GM12878 (cell line): ENCODE data around the gene SPRED3. TPM values are rescaled to one million over a fixed set of nuclear protein-coding genes. Genes with fewer than 3 reads are reported as not detected.

Source experiments
- ATAC-seq: fragments of 200-7000 bp; cut with Tn5 transposase; 3 replicates; pipeline ENCODE4 v1.9.1; 2020; ENCODE audit warnings: mild to moderate bottlenecking, moderate library complexity
- BruUV-seq: library from RNA; stranded (reverse); fragments of 400-500 nt; replicated peaks from 2 replicates; lab custom pipeline; 2021; lab: Mats Ljungman, UMichigan
- CTCF ChIA-PET: fragments of 300-600 bp; sonication (Branson Sonifier 250); formaldehyde crosslinking; extraction: SDS; loops from one replicate; lab custom pipeline; 2021; ENCODE audit warnings: inconsistent platforms; lab: Yijun Ruan, JAX
- POLR2A ChIA-PET: fragments of 350-600 bp; formaldehyde crosslinking; extraction: SDS; loops from one replicate; lab custom pipeline; 2021; ENCODE audit warnings: inconsistent platforms; lab: Charles Lee
- RAD21 ChIA-PET: fragments of 300-600 bp; sonication (Branson Sonifier 250); formaldehyde crosslinking; loops from one replicate; lab custom pipeline; 2023; ENCODE audit warnings: antibody characterized with exemption; ENCODE audit not compliant: unreplicated experiment; lab: Charles Lee
- SMC1A ChIA-PET: fragments of 300-600 bp; sonication (Branson Sonifier 250); formaldehyde crosslinking; loops from one replicate; lab custom pipeline; 2023; ENCODE audit not compliant: unreplicated experiment, uncharacterized antibody; lab: Charles Lee
- DNase-seq: peaks from one replicate; pipeline ENCODE4 v3.0.0-alpha.2; 2011; ENCODE audit warnings: low read depth, low spot score
- FAIRE-seq: peaks from 3 replicates; lab custom pipeline; 2011; peaks lifted over from hg19 to GRCh38; lab: Jason Lieb, UNC
- H2AFZ ChIP-seq: 2 replicates; pipeline ENCODE4 v1.6.0; 2011; ENCODE audit warnings: low read depth, low read length, control low read depth; ENCODE audit not compliant: control insufficient read depth
- H3K27ac ChIP-seq: 2 replicates; pipeline ENCODE4 v1.5.1; 2011; ENCODE audit warnings: control low read depth; ENCODE audit not compliant: control insufficient read depth, insufficient read depth
- H3K27me3 ChIP-seq, 2 experiments: replicated peaks in 1 of 2; 2 replicates each; pipeline versions ENCODE4 v1.6.0 to v1.6.1; 2011; ENCODE audit warnings: low read length in 1 of 2; ENCODE audit not compliant: control insufficient read depth in 2 of 2, insufficient read depth in 2 of 2
- H3K36me3 ChIP-seq, 2 experiments: 2 replicates each; pipeline ENCODE4 v1.5.1; 2011; ENCODE audit warnings: low read length in 1 of 2; ENCODE audit not compliant: control insufficient read depth in 2 of 2, insufficient read depth in 2 of 2
- H3K4me1 ChIP-seq: 2 replicates; pipeline ENCODE4 v1.6.1; 2011; ENCODE audit warnings: mild to moderate bottlenecking, low read length, moderate library complexity, mixed read lengths; ENCODE audit not compliant: control insufficient read depth, insufficient read depth
- H3K4me2 ChIP-seq: 2 replicates; pipeline ENCODE4 v1.6.0; 2011; ENCODE audit warnings: control low read depth; ENCODE audit not compliant: control insufficient read depth, insufficient read depth
- H3K4me3 ChIP-seq: fragments of 200-600 bp; sonication (generic); 2 replicates; pipeline ENCODE4 v1.5.1; 2016
- H3K79me2 ChIP-seq: 2 replicates; pipeline ENCODE4 v1.6.0; 2011; ENCODE audit warnings: low read length; ENCODE audit not compliant: control insufficient read depth, insufficient read depth
- H3K9ac ChIP-seq: 2 replicates; pipeline ENCODE4 v1.8.0; 2011; ENCODE audit warnings: low read length, control low read depth, mixed read lengths; ENCODE audit not compliant: control insufficient read depth, insufficient read depth
- H3K9me3 ChIP-seq: replicated peaks from 3 replicates; pipeline ENCODE4 v1.5.1; 2011; ENCODE audit warnings: mild to moderate bottlenecking, low read length; ENCODE audit not compliant: control insufficient read depth, insufficient read depth
- H4K20me1 ChIP-seq: 2 replicates; pipeline ENCODE4 v1.6.0; 2011; ENCODE audit not compliant: control insufficient read depth, insufficient read depth
- CREB1 ChIP-seq: IDR thresholded peaks from 2 replicates; pipeline ENCODE4 v1.6.1; 2012; ENCODE audit warnings: low read depth, mild to moderate bottlenecking, inconsistent platforms
- IKZF1 ChIP-seq: fragments of 450-650 bp; conservative IDR thresholded peaks from 2 replicates; pipeline ENCODE4 v1.6.1; 2017; ENCODE audit warnings: antibody characterized with exemption, mild to moderate bottlenecking
- MEF2B ChIP-seq: fragments of 450-650 bp; IDR thresholded peaks from 2 replicates; pipeline ENCODE4 v1.6.1; 2018; ENCODE audit warnings: mild to moderate bottlenecking, moderate library complexity; ENCODE audit not compliant: partially characterized antibody, poor library complexity, severe bottlenecking
- MXI1 ChIP-seq: fragments of 150-350 bp; IDR thresholded peaks from 2 replicates; pipeline ENCODE4 v1.6.1; 2011; ENCODE audit warnings: low read depth, mild to moderate bottlenecking, inconsistent platforms, low read length, improper control_type of control experiment
- PKNOX1 ChIP-seq: fragments of 450-650 bp; IDR thresholded peaks from 2 replicates; pipeline ENCODE4 v1.6.1; 2016; ENCODE audit warnings: mild to moderate bottlenecking
- PML ChIP-seq: IDR thresholded peaks from 2 replicates; pipeline ENCODE4 v1.6.1; 2012; ENCODE audit warnings: low read length, inconsistent platforms
- RCOR1 ChIP-seq: conservative IDR thresholded peaks from 2 replicates; pipeline ENCODE4 v1.6.1; 2012; ENCODE audit warnings: low read depth, low read length, improper control_type of control experiment
- ZSCAN29 ChIP-seq: fragments of 450-650 bp; IDR thresholded peaks from 2 replicates; pipeline ENCODE4 v1.6.1; 2017; ENCODE audit warnings: mild to moderate bottlenecking, moderate library complexity
- WGBS: methylation state at CpG from one replicate; pipeline ENCODE4 v1.1.6; 2016; ENCODE audit warnings: low lambda C conversion rate; ENCODE audit not compliant: insufficient replicate concordance, insufficient coverage; ENCODE audit errors: missing lambda C conversion rate; 5-methylcytosine and 5-hydroxymethylcytosine counted together
- in situ Hi-C: fragments of 300-500 bp; cut with MboI; formaldehyde crosslinking; loops from 9 replicates; pipeline ENCODE4 v1.14.3; 2018; ENCODE audit warnings: mixed read lengths
- intact Hi-C: fragments of 100-400 bp; cut with micrococcal nuclease; formaldehyde crosslinking; loops from one replicate; pipeline ENCODE4 v1.14.2; 2022; ENCODE audit not compliant: unreplicated experiment
- polyA plus RNA-seq, 11 experiments: library from polyadenylated mRNA; depleted of rRNA in 4 of 11; unstranded in 6 of 11; stranded (reverse) in 5 of 11; fragments of >200 nt; fragmentation: Nextera tagmentation in 4 of 11; fragmentation: Illumina TruSeq in 1 of 11; extraction: Ambion mirVana in 4 of 11; extraction: Trizol in 1 of 11; gene quantifications; 1 replicate in 1 of 11; 2 replicates in 10 of 11; pipeline versions ENCODE4 v1.2.1 to v1.2.3, GENCODE V29; 2011 to 2016; ENCODE audit warnings: inconsistent platforms in 2 of 11, missing spikeins in 2 of 11, low read depth in 1 of 11
- total RNA-seq, 4 experiments: library from RNA; depleted of rRNA in 3 of 4; stranded (reverse); fragments of >200 nt in 3 of 4; fragmentation: Illumina TruSeq in 1 of 4; extraction: Trizol in 1 of 4; gene quantifications; 2 replicates each; pipeline versions ENCODE4 v1.2.1 to v1.2.3, GENCODE V29; 2013 to 2021

The SPRED3 gene
- total and polyA plus RNA-seq, 10 of the 15 experiments (the other 5 are each of a cell fraction or from before 2014, with no cell fraction given), result 0.09 to 1.5 (median 0.31) TPM; not detected in 2

GRCh38 chr19:38376576-38376975 lies 11.9 kb upstream of the SPRED3 start:
- Histone ChIP-seq H4K20me1 (0 out of 2 replicates have a peak, but pooled peaks cover 2% of the 10 kb centered on the region), H3K4me3 (peak overlapping the region; percentile 81; the same call in 1 of the 2 replicates), H3K4me1 (peaks cover 14% of the 10 kb centered on the region), H3K27ac (no peak overlapping the region), H3K79me2 (peaks cover 28% of the 10 kb centered on the region), H3K27me3 (no peaks in the 10 kb centered on the region), H3K9ac (no peak overlapping the region), H3K36me3 (peaks cover 12 to 17% of the 10 kb centered on the region in 2 experiments; a peak in 3 of 4 replicates), H2AFZ (no peak overlapping the region), H3K4me2 (peak overlapping the region; percentile 97), H3K9me3 (no peaks in the 10 kb centered on the region)
- intact Hi-C loops (no loop called here), in situ Hi-C loops (no loop called here)
- ChIA-PET POLR2A (interaction anchor here (0.6 to 1.3 kb wide), 3 partner anchors 12 to 445 kb away, joined by 3 to 6 read pairs (median 4); partner anchors contain the start of gene GGN), RAD21 (interaction anchor here (0.6 to 4.8 kb wide), 3 partner anchors 26 to 277 kb away, joined by 4 to 46 read pairs (median 4); partner anchors contain the start of gene FAM98C), CTCF (interaction anchor here (0.6 to 1.0 kb wide), 3 partner anchors 22 to 474 kb away, joined by 3 to 4 read pairs (median 4); partner anchors contain the start of gene FAM98C), SMC1A (interaction anchor here (1.0 kb wide), 1 partner anchor 46 kb away, joined by 3 read pairs; no protein-coding TSS in a partner anchor)
- no TSS peak for BruUV-seq
- DNase-seq, result no peak
- FAIRE-seq, result no peak
- 96% methylated on average over 3 of the region's 3 CpGs for WGBS
- ATAC-seq, result no peak
- no peak for TF ChIP-seq ZSCAN29
- no peak for TF ChIP-seq CREB1
- TF ChIP-seq MXI1, result no peak
- TF ChIP-seq IKZF1, result no peak
- no peak for TF ChIP-seq MEF2B
- no peak for TF ChIP-seq RCOR1

DNA sequence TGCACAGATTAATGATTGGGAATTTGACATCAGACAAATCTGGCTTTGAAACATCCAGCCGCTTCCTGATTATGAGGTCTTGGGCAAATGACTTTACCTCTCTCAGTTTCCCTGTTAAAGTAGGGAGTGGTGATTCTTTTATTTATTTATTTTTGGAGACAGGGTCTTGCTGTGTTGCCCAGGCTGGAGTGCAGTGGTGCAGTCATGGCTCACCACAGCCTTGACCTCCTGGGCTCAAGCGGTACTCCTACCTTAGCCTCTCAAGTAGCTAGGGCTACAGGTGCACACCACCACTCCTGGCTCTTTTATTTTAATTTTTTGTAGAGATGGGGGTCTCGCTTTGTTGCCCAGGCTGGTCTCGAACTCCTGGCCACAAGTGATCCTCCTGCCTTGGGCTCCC lies 11.4 kb upstream of the SPRED3 start:
- ChIA-PET CTCF (interaction anchor here (0.8 kb wide), 1 partner anchor 26 kb away, joined by 4 read pairs; the partner anchor contains the start of gene FAM98C), POLR2A (no interaction called here), RAD21 (interaction anchor here (4.8 kb wide), 1 partner anchor 26 kb away, joined by 46 read pairs; the partner anchor contains the start of gene FAM98C), SMC1A (no interaction called here)
- no TSS peak for BruUV-seq
- FAIRE-seq (no peak), ATAC-seq (no peak), DNase-seq (no peak)
- WGBS, result 97% methylated on average over 4 of the region's 4 CpGs
- Histone ChIP-seq H3K4me2 (peak overlapping the region; percentile 97), H2AFZ (no peak overlapping the region), H3K9ac (no peak overlapping the region), H3K27me3 (no peaks in the 10 kb centered on the region), H4K20me1 (0 out of 2 replicates have a peak, but pooled peaks cover 2% of the 10 kb centered on the region), H3K4me3 (peak overlapping the region; percentile 42; the same call in 1 of the 2 replicates), H3K79me2 (peaks cover 28% of the 10 kb centered on the region), H3K36me3 (peaks cover 12 to 20% of the 10 kb centered on the region in 2 experiments; a peak in 3 of 4 replicates), H3K4me1 (peaks cover 14% of the 10 kb centered on the region), H3K9me3 (no peaks in the 10 kb centered on the region), H3K27ac (no peak overlapping the region)
- in situ Hi-C loops (no loop called here), intact Hi-C loops (no loop called here)
- TF ChIP-seq PKNOX1 (no peak), PML (no peak)
